Fibroblast of pulmonary artery (primary cell): Measurements from ENCODE around the gene BLVRB.
A peak's percentile ranks its signal among the peaks of the same experiment; 100 is the strongest.

ENCODE experiments used
- DNase-seq: peaks from one replicate; pipeline ENCODE4 v3.0.0-alpha.2; 2010; ENCODE audit warnings: low read depth
- H3K4me3 ChIP-seq: replicated peaks from 2 replicates; pipeline ENCODE4 v1.5.1; 2011; ENCODE audit warnings: low read depth, mild to moderate bottlenecking, control low read depth, low read length, moderate library complexity
- TF ChIP-seq, protein P1 (sequence below): IDR thresholded peaks from 2 replicates; pipeline ENCODE4 v1.5.1; 2011; ENCODE audit warnings: mild to moderate bottlenecking, control low read depth, low read length, inconsistent platforms; ENCODE audit errors: missing control alignments

The BLVRB gene

GRCh38 chr19:40510526-40511115 is 45.1 kb upstream of the BLVRB start:
- TF ChIP-seq, protein P1, sequence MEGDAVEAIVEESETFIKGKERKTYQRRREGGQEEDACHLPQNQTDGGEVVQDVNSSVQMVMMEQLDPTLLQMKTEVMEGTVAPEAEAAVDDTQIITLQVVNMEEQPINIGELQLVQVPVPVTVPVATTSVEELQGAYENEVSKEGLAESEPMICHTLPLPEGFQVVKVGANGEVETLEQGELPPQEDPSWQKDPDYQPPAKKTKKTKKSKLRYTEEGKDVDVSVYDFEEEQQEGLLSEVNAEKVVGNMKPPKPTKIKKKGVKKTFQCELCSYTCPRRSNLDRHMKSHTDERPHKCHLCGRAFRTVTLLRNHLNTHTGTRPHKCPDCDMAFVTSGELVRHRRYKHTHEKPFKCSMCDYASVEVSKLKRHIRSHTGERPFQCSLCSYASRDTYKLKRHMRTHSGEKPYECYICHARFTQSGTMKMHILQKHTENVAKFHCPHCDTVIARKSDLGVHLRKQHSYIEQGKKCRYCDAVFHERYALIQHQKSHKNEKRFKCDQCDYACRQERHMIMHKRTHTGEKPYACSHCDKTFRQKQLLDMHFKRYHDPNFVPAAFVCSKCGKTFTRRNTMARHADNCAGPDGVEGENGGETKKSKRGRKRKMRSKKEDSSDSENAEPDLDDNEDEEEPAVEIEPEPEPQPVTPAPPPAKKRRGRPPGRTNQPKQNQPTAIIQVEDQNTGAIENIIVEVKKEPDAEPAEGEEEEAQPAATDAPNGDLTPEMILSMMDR = no peak
- DNase-seq = no peak
- H3K4me3 ChIP-seq = no peak overlapping the region

DNA sequence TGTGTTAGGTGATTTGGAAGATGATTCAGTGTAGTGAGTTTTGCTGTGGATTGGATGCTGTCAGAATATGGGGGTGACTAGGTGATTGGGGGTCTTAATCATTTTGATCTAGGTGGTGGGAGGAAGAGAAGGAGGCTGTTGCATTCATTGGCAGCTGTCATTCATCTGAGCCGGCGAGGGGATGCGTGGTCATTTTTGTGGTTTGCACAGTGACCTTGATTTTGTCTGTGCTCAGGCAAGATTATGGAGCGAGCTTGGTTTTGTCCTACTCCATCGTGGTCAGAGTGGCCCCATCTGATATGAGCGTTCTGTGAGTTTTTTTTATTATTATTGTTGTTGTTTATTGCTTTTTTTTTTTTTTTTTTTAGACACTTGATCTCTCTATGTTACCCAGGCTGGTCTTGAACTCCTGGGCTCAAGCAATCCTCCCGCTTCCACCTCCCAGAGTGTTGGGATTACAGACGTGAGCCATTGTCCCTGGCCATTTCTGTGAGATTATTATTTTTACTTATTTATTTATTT is 43.3 kb upstream of the BLVRB start:
- DNase-seq = no peak
- TF ChIP-seq, protein P1 = no peak
- H3K4me3 ChIP-seq = no peak overlapping the region

DNA sequence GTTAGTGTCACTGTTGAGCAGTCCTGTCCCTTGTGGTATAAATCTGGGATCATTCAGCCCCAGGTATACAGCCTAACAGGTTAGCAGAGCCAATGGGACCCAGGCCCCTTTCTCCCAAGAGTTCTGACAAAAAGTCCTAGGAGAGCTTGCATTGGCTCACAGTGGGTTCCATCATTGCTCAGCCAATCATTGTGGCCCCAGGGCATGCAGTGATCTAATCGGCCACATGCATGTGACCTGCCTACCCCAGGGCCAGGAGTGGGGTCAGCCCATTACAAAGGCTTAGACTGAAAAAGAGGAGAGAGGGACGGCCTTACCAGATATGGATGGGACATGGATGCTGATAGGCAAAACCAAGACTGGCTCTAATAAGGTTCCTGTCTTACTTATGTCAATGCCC is 42.3 kb upstream of the BLVRB start:
- TF ChIP-seq, protein P1 = no peak
- no peak overlapping the region for H3K4me3 ChIP-seq
- DNase-seq = no peak

GRCh38 chr19:40506099-40506498 is 40.6 kb upstream of the BLVRB start:
- DNase-seq = no peak
- TF ChIP-seq, protein P1 = no peak
- H3K4me3 ChIP-seq = no peak overlapping the region

DNA sequence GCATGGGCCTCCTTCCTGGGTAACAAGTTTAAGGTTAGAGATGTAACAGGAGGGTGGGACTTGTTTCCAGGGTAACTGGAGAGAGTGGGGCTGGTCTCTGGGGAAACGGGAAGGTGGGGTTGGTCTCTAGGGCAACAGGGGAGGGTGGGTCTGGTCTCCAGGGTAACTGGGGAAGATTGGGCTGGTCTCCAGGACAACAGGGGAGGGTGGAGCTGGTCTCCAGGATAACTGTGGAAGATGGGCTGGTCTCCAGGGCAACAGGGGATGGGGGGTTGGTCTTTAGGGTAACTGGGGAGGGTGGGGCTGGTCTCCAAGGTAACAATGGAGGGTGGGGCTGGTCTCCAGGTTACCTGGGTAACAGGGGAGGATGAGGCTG is 37.8 kb upstream of the BLVRB start:
- no peak for DNase-seq
- TF ChIP-seq, protein P1 = no peak
- H3K4me3 ChIP-seq = no peak overlapping the region

DNA sequence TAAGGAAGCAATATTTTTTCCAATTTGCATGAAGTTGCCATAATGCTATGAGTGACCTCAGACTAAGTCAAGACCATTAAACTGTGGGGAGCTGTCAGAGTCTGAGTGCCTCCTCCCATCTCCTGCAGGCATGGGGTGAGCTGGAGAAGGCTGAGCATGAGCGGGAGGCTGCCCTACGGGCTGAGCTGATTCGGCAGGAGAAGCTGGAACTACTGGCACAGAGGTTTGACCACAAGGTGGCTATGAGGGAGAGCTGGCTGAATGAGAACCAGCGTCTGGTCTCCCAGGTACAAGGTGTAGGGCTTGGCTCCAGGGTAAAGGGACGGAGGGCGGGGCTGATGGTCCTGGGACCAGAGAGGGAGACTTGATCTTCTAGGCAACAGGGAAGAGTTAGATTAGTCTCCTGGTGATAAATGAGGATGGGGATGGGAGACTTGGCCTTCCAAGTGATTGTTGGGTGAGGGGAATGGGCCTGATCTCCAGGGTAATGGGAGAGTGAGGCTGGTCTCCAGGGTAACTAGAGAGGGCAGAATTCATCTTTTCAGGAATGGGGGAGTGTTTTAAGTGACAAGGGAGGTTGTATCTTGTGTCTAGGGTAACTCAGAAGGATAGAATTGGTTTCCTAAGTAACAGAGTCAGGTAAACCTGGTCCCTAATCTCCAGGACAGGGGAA is 37.2 kb upstream of the BLVRB start:
- TF ChIP-seq, protein P1 = peak; percentile 17
- no peak overlapping the region for H3K4me3 ChIP-seq
- DNase-seq = no peak

- no peak overlapping the region for H3K4me3 ChIP-seq
- no peak for DNase-seq
- TF ChIP-seq, protein P1 = no peak
Observed at GRCh38 chr19:40502081-40502480, 36.5 kb upstream of the BLVRB start.
